GM23338 (cell line): ENCODE results near the gene BCAP29. TPM values are rescaled to one million over a fixed set of nuclear protein-coding genes. Genes with fewer than 3 reads are reported as not detected.

Experiments used
- CREB1 ChIP-seq: fragments of 250-450 bp; sonication (Bioruptor Pico); IDR thresholded peaks from 2 replicates; pipeline ENCODE4 v1.5.0; 2020; ENCODE audit warnings: low read depth, mild to moderate bottlenecking, moderate library complexity
- EZH2 ChIP-seq: fragments of 200-600 bp; sonication (generic); IDR thresholded peaks from one replicate; pipeline ENCODE4 v1.8.0; 2017; ENCODE audit warnings: antibody characterized with exemption, mild to moderate bottlenecking, low read depth; ENCODE audit not compliant: unreplicated experiment
- EZH2phosphoT487 ChIP-seq: fragments of 200-600 bp; sonication (generic); IDR thresholded peaks from one replicate; pipeline ENCODE4 v1.8.1; 2018; ENCODE audit warnings: antibody characterized with exemption; ENCODE audit not compliant: unreplicated experiment
- POLR2AphosphoS5 ChIP-seq: IDR thresholded peaks from 2 replicates; pipeline ENCODE4 v1.6.1; 2016; ENCODE audit warnings: antibody characterized with exemption, low read depth
- ZNF114 ChIP-seq: fragments of 250-450 bp; sonication (Bioruptor Pico); IDR thresholded peaks from 2 replicates; pipeline ENCODE4 v1.5.0; 2020; ENCODE audit warnings: mild to moderate bottlenecking, moderate library complexity
- polyA plus RNA-seq: library from polyadenylated mRNA; unstranded; fragments of >200 nt; fragmentation: Nextera tagmentation; extraction: Ambion mirVana; gene quantifications from 2 replicates; pipeline ENCODE4 v1.2.1, GENCODE V29; 2016
- small RNA-seq: library from RNA; depleted of rRNA; stranded (forward); fragments of <200 nt; gene quantifications from one replicate; pipeline ENCODE3, GENCODE V24; 2014; ENCODE audit warnings: low replicate concordance
- total RNA-seq: library from RNA; depleted of rRNA; stranded (reverse); fragments of >200 nt; shearing (Covaris generic); gene quantifications from 2 replicates; pipeline ENCODE4 v1.2.3, GENCODE V29; 2014; rRNA removed
- TF ChIP-seq, protein P1 (sequence below): fragments of 250-450 bp; sonication (Bioruptor Pico); IDR thresholded peaks from 2 replicates; pipeline ENCODE4 v1.5.0; 2020; ENCODE audit warnings: mild to moderate bottlenecking, moderate library complexity

BCAP29 gene
- total and polyA plus RNA-seq, 2 experiments from 2014 or later: 18.4 to 24.0 TPM

DNA sequence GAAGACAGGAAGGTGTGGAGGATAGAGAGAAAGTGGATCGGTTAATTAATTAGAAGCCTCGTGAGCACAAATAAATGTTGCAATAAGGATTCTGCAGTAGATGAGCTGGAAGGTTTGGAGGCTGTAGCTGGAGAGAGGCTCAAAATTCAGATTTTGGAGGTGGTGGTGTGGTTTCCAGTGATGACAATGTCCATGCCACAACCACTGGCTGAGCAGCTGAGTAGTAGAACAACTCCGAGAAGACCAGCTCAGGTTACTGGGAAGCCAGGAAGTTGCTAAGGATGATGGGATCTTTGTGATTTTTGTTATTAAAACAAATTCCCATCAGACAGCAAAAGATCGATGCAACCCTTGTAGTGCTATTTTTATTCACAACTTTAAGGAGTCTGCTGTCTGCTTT lies 88.2 kb downstream of the BCAP29 start (continued):
- TF ChIP-seq, protein P1, sequence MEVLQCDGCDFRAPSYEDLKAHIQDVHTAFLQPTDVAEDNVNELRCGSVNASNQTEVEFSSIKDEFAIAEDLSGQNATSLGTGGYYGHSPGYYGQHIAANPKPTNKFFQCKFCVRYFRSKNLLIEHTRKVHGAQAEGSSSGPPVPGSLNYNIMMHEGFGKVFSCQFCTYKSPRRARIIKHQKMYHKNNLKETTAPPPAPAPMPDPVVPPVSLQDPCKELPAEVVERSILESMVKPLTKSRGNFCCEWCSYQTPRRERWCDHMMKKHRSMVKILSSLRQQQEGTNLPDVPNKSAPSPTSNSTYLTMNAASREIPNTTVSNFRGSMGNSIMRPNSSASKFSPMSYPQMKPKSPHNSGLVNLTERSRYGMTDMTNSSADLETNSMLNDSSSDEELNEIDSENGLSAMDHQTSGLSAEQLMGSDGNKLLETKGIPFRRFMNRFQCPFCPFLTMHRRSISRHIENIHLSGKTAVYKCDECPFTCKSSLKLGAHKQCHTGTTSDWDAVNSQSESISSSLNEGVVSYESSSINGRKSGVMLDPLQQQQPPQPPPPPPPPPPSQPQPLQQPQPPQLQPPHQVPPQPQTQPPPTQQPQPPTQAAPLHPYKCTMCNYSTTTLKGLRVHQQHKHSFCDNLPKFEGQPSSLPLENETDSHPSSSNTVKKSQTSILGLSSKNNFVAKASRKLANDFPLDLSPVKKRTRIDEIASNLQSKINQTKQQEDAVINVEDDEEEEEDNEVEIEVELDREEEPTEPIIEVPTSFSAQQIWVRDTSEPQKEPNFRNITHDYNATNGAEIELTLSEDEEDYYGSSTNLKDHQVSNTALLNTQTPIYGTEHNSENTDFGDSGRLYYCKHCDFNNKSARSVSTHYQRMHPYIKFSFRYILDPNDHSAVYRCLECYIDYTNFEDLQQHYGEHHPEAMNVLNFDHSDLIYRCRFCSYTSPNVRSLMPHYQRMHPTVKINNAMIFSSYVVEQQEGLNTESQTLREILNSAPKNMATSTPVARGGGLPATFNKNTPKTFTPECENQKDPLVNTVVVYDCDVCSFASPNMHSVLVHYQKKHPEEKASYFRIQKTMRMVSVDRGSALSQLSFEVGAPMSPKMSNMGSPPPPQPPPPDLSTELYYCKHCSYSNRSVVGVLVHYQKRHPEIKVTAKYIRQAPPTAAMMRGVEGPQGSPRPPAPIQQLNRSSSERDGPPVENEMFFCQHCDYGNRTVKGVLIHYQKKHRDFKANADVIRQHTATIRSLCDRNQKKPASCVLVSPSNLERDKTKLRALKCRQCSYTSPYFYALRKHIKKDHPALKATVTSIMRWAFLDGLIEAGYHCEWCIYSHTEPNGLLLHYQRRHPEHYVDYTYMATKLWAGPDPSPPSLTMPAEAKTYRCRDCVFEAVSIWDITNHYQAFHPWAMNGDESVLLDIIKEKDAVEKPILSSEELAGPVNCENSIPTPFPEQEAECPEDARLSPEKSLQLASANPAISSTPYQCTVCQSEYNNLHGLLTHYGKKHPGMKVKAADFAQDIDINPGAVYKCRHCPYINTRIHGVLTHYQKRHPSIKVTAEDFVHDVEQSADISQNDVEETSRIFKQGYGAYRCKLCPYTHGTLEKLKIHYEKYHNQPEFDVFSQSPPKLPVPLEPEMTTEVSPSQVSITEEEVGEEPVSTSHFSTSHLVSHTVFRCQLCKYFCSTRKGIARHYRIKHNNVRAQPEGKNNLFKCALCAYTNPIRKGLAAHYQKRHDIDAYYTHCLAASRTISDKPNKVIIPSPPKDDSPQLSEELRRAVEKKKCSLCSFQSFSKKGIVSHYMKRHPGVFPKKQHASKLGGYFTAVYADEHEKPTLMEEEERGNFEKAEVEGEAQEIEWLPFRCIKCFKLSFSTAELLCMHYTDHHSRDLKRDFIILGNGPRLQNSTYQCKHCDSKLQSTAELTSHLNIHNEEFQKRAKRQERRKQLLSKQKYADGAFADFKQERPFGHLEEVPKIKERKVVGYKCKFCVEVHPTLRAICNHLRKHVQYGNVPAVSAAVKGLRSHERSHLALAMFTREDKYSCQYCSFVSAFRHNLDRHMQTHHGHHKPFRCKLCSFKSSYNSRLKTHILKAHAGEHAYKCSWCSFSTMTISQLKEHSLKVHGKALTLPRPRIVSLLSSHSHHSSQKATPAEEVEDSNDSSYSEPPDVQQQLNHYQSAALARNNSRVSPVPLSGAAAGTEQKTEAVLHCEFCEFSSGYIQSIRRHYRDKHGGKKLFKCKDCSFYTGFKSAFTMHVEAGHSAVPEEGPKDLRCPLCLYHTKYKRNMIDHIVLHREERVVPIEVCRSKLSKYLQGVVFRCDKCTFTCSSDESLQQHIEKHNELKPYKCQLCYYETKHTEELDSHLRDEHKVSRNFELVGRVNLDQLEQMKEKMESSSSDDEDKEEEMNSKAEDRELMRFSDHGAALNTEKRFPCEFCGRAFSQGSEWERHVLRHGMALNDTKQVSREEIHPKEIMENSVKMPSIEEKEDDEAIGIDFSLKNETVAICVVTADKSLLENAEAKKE: no peak
- TF ChIP-seq POLR2AphosphoS5 (no peak), ZNF114 (CRISPR knock-in tag) (no peak), EZH2phosphoT487 (no peak), EZH2 (no peak), CREB1 (CRISPR knock-in tag) (no peak)

Small RNA genes lying within 50 kb of the gene (small RNA-seq; reads per million reads assigned to genes)
- gene BANF1P5 (not detected), gene RF01233 (not detected)

Other genes with a start within 250 kb of the BCAP29 start
- gene GPR22, start 110.2 kb upstream of the BCAP29 start, total RNA-seq: not detected in 2 replicates
- gene GPR22, start 110.2 kb upstream of the BCAP29 start, polyA plus RNA-seq: 2.0 and 3.4 TPM in 2 replicates
- gene COG5, start 16.3 kb upstream of the BCAP29 start, total RNA-seq: 36.5 and 40.6 TPM in 2 replicates
- 11.0 and 15.4 TPM in 2 replicates for gene COG5, start 16.3 kb upstream of the BCAP29 start, polyA plus RNA-seq
- 16.8 and 22.9 TPM in 2 replicates for gene DUS4L, start 16.3 kb upstream of the BCAP29 start, total RNA-seq
- 16.3 and 16.7 TPM in 2 replicates for gene DUS4L, start 16.3 kb upstream of the BCAP29 start, polyA plus RNA-seq
- 0.07 TPM in 1 of 2 replicates, not detected in the other for gene SLC26A4, start 80.6 kb downstream of the BCAP29 start, total RNA-seq
- gene SLC26A4, start 80.6 kb downstream of the BCAP29 start, polyA plus RNA-seq: not detected in 2 replicates
- gene CBLL1, start 163.9 kb downstream of the BCAP29 start, total RNA-seq: 31.1 and 65.4 TPM in 2 replicates
- gene CBLL1, start 163.9 kb downstream of the BCAP29 start, polyA plus RNA-seq: 54.1 and 67.4 TPM in 2 replicates
- gene SLC26A3, start 223.0 kb downstream of the BCAP29 start, total RNA-seq: not detected in 2 replicates
- not detected in 2 replicates for gene SLC26A3, start 223.0 kb downstream of the BCAP29 start, polyA plus RNA-seq